ENCODE data around the gene PJA2. TPM values are rescaled to one million over a fixed set of nuclear protein-coding genes. Genes with fewer than 3 reads are reported as not detected.

The PJA2 gene
- total RNA-seq, 1 donor from 2014 or later, result 139 TPM

DNA sequence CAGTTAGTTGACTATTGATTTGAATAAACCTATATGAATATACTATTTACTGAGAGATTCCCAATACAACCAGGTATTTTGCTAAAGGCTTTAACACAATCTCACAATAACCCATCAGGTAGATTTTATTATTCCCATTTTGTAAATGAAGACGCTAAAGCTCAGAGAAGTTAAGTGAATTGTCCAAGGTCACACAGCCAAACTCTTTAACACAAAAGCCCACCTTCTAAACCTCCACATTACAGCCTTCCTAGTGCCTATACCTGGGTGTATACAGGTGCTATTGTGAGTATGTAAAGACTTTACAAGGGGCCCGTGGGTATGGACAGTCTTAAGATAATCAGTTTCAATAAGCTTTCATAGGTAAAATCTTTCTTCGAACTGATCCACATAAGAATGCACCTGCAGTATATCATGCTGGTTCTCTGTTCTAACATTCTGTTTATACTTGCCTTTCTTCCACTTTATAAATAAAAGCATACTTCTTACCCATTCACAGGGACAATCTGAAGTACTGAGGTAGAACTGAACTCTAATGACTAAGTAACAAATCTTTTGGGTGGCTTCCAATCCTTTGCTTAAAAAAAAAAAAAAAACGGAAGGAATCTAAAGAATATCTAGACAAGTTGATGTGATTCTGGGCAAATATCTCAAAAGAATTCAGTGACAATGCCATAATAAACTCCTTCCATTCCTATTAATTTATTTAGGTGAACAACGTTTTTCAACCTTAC lies 59.1 kb downstream of the PJA2 start:
- DNase-seq (ENCODE audit: low read depth), result peak; percentile 48

DNA sequence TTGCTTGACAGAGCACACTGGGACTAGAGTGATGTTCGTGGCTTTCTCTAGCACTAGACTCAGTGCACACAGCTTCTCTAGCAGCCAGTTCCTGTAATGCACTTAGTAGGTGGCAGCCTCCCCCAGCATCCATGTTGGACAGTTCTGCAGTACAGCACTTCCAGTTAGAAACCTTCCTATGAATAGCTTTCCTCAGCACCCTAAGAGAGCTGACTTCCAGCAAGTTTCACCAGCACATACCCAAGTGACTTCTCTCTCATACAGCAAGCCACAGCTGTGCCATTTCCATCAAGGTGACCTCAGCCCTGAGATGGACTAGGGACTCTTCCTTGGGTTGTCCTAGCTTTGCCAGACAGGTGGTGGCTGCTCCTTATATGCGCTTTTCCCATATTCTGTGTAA lies 60.4 kb downstream of the PJA2 start:
- no peak for DNase-seq (ENCODE audit: low read depth)

DNA sequence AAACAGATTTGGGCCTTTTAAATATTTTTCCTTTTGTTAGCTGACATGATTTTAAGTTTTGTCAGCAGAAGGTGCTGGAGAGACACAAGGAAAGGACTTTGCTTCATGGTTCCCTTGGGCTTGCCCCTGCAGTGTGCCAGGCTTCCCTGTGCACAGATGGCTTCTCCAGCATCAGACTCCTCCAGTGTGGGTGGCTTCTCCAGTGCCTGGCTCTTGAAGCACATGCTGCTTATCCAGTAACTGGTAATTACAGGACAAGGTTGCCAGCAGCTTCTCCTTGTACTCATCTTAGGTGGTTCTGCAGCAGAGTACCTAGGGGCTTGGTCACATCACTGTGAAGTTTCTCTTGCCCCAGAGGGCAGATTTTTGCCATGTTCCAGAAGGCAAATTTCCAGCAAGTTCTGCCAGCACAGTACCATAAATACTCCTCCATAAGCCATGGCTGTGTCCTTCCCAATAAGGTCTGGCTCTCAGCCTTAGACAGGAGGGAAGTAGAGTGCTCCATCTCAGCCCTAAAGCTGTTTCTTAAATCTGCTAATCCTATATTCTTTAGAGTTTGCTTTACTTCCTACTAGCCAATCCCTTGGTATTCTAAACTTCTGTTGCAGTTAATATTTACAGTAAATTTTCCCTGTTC lies 62.4 kb downstream of the PJA2 start:
- DNase-seq (ENCODE audit: low read depth), result no peak

DNA sequence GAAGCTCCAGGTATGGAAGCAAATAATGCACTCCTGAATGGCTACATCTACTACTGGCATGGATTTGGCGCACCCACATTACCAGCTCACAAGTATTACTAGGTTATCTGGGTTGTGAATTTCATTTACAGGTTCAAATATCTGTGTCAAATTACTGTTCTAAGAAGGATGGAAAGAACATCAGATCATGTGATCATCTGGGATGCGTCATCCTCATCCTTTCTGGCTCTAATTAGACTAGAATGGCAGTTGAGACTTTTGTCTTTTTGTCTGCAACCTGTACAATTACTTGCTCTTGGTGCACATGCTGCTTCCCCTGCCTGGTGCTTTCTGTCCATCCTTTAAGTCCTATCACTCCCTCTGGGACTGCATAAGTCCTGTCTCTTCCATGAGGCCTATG lies 64.1 kb downstream of the PJA2 start:
- no peak for DNase-seq (ENCODE audit: low read depth)

DNA sequence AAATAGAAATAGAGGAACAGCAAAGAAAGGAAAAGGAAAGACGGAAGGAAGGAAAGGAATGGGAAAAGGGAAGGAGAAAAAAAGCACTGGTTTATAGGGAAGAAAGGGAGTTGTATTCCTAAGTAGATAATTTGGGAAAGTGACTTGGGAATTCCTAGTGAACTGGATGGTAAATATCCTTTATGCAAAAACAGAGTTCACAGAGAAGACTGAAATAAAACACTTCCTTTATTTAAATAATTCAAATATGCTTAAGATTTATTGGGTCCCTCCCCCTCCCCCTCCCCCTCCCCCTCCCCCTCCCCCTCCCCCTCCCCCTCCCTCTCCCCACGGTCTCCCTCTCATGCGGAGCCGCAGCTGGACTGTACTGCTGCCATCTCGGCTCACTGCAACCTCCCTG lies 69.4 kb downstream of the PJA2 start:
- no peak for DNase-seq (ENCODE audit: low read depth)

DNA sequence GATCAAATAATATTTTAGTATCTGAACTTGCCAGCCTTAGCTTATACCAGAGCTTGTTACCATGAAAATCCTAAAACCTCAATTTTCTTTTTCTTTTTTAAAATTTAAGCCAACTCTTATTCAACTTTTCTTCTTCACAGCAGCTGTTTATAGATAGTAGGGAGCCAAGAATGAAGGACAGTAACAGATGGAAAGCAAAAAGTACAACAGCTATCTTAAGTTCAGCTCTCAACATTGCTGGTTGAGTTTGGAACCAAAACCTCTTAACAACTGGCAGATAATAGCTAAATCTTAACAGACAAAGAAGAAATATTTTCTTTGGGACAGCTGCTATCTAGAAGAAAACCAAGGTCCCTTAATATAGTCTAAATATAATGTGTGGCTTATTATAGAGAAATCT lies 74.7 kb downstream of the PJA2 start:
- DNase-seq (ENCODE audit: low read depth), result no peak

DNA sequence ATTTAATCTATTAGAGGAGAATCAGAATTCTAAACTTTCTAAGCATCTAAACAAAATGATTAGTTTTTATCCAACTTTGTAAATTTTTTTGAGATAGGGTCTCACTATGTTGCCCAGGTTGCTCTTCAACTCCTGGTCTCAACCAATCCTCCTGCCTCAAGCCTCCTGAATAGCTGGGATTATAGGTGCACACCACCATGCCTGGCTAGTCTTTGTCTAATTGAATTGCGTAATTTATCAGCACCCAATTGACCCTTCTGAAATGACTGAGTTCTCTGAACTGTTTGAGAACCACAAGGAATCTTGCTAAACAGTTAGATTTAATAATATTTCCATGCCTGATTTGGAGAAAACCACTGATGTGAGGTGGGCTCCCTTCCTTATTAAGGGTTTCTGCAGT lies 75.7 kb downstream of the PJA2 start:
- DNase-seq (ENCODE audit: low read depth), result no peak

DNA sequence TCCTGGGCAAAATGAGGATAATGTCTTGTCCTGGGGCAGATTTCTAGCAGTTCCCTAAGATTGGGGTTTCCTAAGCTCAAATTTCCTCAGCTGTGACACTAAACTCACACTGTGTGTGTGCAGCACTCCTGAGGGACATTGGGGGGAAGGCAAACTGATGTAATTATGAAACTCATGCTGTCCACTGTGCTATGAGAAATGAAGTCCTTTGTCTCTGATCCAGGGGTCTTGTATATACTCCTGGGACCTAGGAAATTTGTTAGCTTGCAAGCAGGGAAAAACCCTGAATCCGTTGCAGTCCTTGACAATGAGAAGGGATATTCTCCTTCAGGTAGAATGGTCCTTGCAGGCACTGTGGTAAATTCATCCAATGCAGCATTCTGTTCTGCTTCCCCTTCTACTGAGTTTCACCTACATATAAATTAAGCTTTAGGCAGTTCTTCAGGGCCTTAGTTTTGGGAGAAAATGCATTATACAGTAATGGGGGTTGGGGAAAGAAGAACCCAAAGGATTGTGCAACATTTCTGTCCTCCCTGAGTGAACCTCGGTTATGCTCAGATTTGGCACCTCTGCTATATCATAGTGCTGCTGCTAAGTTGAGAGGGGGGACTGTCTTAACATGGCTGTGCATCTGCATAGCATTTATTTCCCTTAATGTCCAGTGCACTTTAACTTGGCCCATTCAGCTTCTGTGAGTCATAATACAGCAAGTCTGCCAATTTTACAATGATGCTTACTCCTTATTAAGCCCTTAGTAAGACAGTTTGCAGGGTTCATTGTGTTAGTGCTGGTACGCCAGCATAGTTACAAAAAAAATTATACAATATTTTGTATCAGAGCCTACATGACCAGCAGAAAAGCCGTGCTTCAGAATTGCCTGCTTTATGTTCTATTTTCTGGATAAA lies 80.2 kb downstream of the PJA2 start:
- peak; percentile 58 for DNase-seq (ENCODE audit: low read depth)

DNA sequence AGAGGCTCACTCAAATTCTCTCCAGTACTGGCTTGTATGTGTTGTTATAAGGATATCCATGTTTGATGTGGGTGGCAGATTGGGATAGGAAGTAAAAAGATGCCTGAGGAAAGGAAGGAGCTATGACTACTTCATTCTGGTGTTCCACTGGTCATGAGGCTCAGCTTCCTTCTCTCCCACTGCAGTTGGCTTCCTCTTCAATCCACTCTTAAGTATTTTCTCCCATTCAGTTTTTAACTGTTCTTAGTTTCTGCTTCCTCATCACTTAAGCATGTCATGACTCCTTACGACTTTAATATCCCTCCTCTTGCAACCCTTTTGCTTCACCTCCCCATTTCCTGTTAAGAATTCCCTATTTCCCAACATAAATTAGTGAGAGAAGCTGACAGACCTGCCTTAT lies 81.1 kb downstream of the PJA2 start:
- DNase-seq (ENCODE audit: low read depth), result peak; percentile 41

DNA sequence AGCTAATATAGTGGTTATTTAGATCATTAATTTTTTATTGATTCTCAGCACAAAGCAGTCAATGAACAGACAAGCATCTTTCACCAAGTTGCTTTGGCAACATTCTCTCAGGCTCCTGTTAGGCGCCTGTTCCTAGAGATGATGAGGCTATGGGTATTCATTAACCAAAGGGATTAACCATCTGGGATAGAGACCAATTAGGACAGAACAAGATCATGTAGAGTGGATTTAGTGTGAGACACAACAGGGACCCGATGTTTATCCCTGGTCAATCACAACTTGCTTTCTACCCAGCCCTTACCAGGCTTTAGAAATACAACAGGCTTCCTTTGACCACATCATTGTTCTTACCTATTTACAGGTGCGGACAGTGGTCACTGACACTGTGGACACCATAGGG lies 82.2 kb downstream of the PJA2 start:
- peak; percentile 34 for DNase-seq (ENCODE audit: low read depth)

DNA sequence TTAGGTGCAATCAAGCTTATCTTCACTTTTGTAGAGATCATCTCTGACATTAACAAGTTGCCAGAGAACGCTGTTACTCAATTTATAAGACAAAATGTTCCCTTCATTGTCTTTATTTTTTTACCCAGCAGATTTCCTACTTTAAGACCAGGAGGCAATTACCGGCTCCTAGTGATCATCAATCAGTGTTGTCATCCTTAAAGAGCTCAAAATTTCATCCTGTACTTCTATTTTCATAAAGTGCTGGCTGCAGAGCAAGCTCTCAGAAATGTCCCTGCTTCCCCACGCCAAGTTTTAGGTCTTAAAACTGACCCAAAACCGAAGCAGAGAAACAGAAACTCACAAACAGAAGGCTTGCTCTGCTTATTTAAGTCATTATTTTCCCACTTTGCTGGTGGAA lies 82.9 kb downstream of the PJA2 start:
- DNase-seq (ENCODE audit: low read depth), result no peak

DNA sequence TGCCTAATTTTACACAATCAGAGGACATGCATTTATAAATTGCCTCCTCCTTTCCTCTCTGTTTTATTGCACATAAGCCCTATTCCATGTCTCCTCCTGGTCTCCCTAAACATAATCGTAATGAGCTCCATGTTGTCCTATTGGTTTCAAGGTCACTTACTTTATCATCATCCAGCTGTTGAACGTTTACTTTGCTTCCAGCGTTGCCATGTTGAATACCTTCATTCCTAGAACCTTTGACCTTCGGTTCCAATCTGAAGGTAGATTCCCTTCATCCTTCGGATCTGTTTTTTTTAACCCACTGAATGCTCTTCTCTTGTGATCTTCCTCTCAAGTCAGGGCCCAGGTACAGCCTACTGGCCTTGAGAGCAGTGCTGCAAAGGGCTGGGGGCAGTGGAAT lies 84.3 kb downstream of the PJA2 start:
- no peak for DNase-seq (ENCODE audit: low read depth)

DNA sequence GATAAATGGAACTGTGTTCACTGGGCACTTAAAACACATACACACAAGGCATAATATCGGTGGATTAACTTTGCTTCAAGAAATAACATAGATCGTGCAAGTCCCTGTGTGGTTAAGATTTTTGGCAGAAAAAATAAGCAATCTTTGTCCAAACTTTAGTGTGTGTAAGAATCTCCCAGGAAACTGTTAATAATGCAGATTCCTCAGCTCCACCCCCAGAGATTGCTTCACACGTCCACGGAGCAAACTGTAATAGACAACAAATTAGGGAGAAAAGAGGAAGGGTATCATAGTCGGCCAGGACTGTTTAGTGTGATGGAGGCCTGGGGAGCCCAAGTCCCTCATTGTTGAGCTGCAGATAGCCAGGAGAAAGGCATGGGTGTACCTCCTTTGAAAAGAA lies 84.8 kb downstream of the PJA2 start:
- DNase-seq (ENCODE audit: low read depth), result no peak

DNA sequence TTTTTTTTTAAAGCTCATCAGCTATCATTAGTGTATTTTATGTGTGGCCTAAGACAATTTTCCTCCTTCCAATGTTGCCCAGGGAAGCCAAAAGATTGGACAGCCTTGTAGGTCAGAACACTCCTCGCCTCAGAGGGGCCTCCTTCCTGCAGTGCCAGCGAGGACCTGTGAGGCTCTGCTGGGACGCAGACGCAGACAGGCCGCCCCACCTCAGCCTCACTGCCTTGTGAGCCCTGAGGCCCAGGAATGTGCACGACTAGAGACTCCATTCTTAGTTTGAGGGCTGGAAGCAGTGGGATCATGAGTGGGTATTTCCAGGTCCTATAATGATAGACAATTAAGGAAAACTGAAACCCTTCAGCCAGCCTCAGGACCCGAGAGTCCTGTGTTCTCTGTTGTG lies 85.4 kb downstream of the PJA2 start:
- DNase-seq (ENCODE audit: low read depth), result no peak

DNA sequence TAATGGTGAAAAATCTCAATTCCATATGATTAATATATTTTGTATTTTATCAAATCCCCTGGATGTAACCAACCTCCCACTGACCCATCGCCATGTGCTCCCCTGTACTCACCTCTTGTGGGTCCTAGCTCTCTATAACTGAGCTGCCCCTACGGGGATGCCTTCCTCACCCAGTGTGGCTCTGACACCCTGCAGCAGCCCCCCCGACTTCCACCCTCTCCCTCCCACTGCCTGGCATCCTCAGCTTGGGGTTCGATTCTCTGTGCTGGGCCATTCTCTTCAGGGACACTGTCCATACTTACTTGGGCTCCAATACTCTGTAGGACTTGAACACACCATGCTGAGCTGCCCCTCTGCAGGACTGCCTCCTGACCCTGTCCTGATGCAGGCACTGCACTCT lies 87.1 kb downstream of the PJA2 start:
- no peak for DNase-seq (ENCODE audit: low read depth)

DNA sequence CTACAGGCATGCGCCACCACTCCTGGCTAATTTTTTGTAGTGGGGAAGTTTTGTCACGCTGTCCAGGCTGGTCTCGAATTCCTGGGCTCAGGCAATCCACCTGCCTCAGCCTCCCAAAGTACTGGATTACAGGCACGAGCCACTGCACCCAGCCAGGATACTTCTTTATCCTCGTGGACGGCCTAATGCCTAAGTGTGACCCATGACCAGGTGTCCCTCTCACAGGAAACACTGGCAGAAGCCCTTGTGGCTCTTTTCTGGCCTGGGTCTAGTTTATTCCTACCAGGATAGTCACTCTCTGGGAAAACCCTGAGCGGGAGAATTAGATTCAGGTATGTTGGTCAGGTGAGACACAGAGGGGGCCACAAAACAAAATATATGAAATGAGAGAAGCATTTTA lies 90.4 kb downstream of the PJA2 start:
- no peak for DNase-seq (ENCODE audit: low read depth)

DNA sequence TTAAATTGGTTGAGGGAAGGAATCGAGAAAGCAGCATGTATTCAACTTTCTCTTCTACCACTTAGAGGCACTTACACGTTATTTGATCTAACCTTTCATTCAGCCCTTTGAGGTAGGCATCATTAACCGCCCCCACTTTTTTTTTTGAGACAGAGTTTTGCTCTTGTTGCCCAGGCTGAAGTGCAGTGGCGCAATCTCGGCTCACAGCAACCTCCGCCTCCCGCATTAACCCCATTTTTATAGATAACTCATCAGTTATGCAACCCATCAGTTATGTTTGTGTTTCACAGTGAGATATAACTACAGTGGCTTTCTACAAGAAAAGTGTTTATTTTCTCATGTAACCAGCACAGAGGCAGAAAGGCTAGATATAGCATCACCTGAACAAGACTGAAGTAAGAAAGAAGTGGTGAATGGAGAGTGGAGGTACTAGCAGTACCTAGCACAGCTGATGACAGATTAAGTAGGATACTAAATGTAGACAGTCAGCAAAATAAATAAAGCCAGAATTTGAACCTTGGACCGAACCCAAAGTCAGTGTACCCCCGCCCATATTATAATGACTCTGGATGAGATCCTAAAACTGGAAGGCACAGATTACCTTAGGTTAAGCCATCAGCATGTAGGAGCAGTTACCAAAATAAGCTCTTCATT lies 91.2 kb downstream of the PJA2 start:
- no peak for DNase-seq (ENCODE audit: low read depth)

DNA sequence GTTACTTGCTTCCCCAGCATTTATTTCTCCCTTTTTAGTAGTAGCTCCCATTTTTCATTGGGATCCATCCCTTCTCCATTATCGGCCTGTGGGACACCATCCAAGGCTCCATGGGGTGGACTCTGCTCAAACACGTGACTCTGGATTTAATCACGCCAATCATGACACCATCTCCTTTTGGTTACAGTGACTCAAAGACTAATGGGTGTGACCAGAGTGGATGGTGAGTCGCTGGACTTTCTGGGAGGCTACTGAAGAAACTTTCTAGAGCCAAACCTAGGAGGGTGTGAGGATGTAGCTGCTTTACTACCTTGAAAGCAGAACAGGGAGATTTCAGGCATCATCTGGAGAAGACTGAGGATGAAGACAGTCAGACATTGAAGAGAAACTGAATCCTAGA lies 93.1 kb downstream of the PJA2 start:
- DNase-seq (ENCODE audit: low read depth), result peak; percentile 18

DNA sequence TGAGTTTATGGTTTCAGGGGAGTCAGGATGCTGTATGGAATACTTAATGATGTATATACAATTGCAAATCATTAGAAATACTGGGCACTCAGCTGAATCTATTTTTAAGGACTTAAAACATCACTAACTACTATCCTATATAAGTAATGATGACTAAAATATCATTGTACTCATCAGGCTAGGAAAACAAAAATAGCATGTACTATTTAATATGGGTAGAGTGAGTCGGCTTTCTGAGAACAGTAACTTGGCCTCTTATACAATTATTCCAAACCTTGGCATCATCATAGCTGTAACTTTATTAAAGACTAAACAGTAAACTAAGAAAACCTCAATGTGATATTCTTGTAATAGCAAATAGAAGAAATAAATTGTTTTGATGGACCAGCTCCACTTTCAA lies 94.5 kb downstream of the PJA2 start:
- no peak for DNase-seq (ENCODE audit: low read depth)

DNA sequence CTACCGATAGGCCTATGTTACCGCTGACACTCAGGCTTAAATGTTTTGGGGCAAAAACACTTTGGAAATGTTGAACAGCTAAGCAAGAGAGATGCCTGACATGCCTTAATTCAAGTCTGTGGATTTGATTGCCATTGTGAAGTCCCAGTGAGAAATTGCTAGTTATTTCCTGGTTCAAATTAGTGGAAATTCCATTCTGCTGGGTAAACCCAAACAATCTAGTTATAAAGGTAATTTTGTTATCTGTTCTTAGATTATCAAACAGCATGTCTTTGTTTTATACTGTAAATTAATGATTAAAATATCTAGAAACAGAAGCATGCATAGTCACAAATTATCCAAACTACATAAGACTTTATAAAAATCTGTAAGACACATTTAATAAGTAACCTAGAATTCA lies 96.6 kb downstream of the PJA2 start:
- DNase-seq (ENCODE audit: low read depth), result peak; percentile 32

DNA sequence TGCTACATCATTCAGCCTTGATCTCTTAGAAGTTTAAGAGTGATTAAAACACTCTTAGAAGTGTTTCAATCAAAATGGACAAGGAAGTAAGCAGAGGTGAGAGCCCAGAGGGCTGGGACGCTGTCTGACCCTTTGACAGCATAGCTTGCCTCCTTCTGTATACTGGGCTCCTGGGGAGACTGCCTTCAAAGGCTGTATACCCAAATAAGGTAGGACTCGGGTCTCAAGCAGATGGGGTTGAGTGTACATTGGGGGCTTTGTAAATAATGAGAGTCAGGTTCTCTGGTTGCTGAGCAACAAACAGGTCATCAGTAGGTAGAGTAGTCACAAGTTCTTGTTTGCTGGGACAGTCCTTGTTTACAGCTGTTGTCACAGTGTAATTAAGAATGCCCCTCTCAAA lies 97.1 kb downstream of the PJA2 start:
- no peak for DNase-seq (ENCODE audit: low read depth)

DNA sequence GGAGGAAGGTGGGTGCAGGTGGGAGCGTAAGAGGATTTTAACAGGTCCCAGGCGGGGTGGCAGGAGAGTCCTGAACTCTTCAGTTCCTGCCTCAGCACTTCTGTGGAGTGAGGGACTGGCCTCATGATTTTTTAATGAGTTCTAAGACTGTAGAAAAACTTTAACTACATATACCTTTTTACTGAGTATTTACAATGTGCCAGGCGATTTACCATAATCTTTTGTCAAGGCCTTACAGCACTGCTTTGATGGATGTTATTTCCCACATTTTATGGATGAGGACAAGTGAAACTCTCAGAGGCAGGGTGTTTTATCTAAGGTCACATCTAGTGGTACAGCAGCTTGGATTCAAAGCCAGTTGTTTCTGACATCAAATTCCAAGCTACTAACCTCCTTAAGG lies 99.5 kb downstream of the PJA2 start:
- DNase-seq (ENCODE audit: low read depth), result no peak
